ENCODE results near the gene NAA10. TPM values are rescaled to one million over a fixed set of nuclear protein-coding genes. Genes with fewer than 3 reads are reported as not detected.

Gene NAA10
- 149 and 176 TPM in 2 replicates for total RNA-seq

GRCh38 chrX:153934762-153935325, at the start of gene NAA10:
TSS of gene NAA10 (minus strand) at chrX:153935037. CDS start at chrX:153934904, 133 bp downstream.

DNA sequence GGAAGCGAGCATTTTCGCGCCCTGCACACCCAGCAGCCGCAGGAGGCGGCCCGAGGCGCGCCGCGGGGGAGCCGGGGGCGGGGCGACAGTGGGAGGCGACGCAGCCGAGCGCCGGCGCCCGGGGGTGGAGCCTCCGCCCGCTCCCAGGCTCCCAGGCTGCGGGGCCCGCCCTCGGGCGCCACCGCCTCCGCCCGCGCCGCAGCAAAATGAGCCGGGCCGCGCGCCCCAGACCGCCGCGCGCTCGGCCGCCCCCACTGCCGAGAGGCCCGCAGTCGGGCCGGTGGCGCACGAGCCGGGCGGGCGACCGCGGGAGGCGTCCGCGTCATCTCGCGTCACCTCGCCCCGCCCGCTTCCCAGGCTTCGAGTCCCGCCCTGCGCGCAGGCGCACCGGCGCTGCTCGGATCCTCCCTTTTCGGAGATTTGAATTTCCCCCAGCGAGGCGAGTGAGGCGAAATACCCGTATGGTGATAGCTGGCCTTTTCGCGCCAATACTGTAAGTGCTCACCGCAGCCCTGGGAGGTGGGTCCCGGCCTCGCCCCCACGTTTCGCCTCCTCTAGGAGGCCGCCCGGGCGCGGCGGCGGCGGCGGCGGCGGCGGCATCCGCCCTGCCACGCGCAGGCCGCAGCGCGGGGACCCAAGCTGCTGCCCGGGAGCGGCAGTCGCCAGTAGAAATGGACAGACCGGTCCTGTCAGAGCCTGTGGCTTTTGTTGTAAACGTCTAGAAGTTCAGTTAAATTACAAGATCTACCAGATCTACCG, 37.7 kb upstream of the NAA10 start, which contains the start of gene TMEM187:
Gene TMEM187 (plus strand): TSS at position 387 of the 759 bp plus-strand sequence. CDS start 9,309 bp downstream, outside the sequence.

DNA sequence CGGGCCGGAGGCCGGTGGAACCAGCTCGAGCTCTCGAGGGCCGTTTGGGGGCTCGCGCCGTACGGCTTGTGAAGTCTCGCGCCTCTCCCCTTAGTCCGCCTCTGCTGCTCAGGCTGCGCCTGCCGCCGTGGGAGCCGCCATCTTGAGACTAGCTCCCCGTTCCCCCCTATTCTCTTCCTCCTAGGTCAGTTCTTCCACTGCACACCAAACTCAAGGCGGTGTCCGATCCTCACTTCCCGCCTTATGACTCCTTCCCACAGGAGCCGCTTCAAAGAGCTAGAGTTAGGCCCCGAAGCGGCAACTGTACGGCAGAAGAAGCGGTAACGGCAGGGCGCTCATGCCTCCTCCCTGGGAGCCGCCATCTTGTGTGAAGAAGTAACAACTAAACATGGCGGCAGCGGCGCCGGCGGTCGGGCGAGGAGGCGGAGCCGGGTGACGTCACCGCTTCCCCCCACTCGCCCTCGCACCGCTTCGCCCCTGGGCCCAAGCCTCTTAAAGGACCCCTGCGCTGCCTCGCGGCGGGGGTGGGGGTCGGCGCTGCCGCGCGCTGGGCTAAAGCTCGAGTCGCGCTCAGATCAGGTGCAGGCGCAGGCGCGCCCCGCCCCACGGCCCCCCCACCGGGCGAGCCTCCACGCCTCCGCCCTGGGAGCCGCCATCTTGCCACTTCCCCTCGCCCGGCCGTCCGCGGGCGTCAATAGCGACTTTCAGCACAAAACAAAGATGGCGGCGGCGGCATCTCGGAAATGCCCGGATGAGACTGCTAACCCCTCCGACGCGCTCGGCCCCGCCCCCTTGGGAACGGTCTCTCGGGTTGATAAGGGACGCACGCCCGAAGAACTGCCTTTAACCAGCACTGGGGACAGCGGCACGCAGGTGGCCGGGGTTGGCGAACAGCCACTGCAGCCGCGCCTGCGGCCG, 36.9 kb upstream of the NAA10 start, which contains the start of gene HCFC1:
Gene HCFC1 (minus strand): TSS at position 369 of the 918 bp plus-strand sequence. CDS start 978 bp downstream, outside the sequence.

GRCh38 chrX:153944140-153944799, 9.4 kb upstream of the NAA10 start, which contains the start of gene RENBP:
TSS of gene RENBP (minus strand) at chrX:153944643. CDS start at chrX:153944610, 33 bp downstream.

DNA sequence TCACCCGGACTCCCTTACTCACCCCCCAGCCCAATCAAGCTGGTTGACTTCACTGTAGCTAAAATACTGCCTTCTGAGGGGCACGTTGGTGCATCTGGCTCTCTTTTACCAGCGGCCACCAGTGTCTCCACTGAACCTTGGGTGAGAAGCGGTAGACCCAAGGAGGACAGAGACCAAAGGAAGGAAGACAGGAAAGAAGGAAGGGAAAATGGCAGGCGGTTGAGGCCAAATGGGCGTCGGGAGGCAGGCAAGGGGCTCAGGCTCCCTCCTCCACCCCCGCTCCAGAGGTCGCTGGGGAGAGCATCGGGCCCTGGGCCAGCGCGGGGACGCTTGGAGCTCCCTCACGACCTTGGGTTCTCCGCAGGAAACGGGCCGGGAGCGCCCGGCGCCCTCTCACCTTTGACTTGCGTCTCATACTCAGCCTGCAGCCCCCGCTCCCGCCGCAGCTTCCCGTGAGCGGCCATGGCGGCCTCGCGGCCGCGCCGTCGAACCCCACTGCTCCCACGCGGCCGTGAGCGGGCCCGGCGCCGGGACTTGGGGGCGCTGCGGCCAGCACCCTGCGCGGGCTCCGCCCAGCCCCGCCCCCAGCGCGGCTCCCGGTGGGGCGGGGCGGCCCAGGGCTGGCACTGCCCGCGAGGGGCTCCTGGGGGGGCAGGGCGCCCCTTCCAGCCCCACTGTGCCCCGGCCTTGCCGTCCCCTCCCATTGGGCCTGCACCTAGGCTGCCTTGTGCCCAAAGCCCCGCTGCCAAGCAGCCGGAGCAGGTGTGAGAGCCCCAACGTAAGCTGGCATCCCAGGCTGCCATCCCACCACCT, 8.9 kb downstream of the NAA10 start, which contains the start of gene ARHGAP4:
Gene ARHGAP4 (minus strand): TSS at position 526 of the 813 bp plus-strand sequence. CDS start 62 bp downstream, at position 464.

DNA sequence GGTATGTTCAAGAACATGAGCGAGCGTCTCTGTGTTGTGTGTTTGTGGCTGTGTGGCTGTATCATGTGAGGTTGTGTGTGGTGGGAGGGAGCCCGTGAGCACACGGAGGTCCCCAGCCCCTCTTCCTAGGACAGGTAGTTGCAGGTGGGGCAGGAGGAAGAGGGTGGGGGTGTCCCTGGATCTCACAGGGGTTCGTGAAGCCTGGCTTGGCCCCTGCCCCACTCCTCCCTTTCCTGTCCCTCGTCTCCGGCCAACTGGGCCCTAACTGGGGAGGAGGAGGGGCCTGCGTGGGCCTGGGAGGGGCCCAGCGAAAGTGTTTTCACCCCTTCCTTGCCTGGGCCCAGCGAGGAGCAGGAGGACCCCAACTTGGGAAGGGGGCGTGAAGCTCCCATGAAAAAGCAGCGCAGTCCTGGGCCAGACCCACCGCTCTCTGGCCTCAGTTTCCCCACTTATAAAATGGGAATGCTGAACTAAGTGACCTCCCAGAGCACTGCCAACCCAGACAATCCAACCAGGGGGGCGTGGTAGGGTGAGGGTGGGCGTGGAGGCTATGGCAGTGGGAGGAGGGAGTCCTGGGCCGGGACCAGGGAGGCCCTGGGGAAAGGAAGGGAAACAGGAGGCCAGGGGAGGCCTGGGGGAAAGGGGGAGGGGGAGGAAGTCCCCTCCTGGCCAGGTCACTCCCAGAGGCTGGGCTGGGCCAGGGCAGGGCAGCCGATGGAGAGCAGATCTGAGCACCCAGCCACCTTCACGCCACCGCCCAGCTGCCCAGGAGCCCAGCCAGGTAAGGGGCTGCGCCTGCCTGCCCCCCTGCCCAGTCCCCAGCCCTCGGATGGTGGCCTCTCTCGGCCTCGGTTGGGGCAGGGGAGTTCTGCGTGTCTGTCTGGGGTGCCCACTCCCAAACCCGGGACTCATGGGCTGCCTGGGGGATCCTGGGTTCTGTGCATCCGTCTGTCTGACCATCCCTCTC, 30.6 kb downstream of the NAA10 start, which contains the start of gene AVPR2:
Gene AVPR2 (plus strand): TSS at position 683 of the 967 bp plus-strand sequence. CDS start 473 bp downstream, outside the sequence.

GRCh38 chrX:153885968-153886903, 48.6 kb downstream of the NAA10 start, which contains the start of gene L1CAM:
TSS of gene L1CAM (minus strand) at chrX:153886173. CDS start at chrX:153875836, 10,337 bp downstream.

Other genes with a start within 250 kb of the NAA10 start
- gene SLC6A8, start 247.1 kb downstream of the NAA10 start, total RNA-seq, result 47.9 and 56.6 TPM in 2 replicates
- gene BCAP31, start 210.7 kb downstream of the NAA10 start, total RNA-seq, result 164 and 185 TPM in 2 replicates
- 3.3 and 4.5 TPM in 2 replicates for gene ABCD1, start 210.2 kb downstream of the NAA10 start, total RNA-seq
- 7.3 and 9.0 TPM in 2 replicates for gene PLXNB3, start 170.8 kb downstream of the NAA10 start, total RNA-seq
- 0.07 TPM in 1 of 2 replicates, not detected in the other for gene SRPK3, start 154.0 kb downstream of the NAA10 start, total RNA-seq
- 65.0 and 70.2 TPM in 2 replicates for gene IDH3G, start 140.7 kb downstream of the NAA10 start, total RNA-seq
- 129 and 259 TPM in 2 replicates for gene SSR4, start 140.4 kb downstream of the NAA10 start, total RNA-seq
- gene PDZD4, start 104.5 kb downstream of the NAA10 start, total RNA-seq, result 0.14 TPM in 1 of 2 replicates, not detected in the other
- gene L1CAM, start 48.9 kb downstream of the NAA10 start, total RNA-seq, result 1.3 and 1.6 TPM in 2 replicates
- not detected in 2 replicates for gene AVPR2, start 30.4 kb downstream of the NAA10 start, total RNA-seq
- gene ARHGAP4, start 8.8 kb downstream of the NAA10 start, total RNA-seq, result 1.2 and 7.0 TPM in 2 replicates
- 0.09 and 0.21 TPM in 2 replicates for gene RENBP, start 9.6 kb upstream of the NAA10 start, total RNA-seq
- 35.4 and 50.1 TPM in 2 replicates for gene HCFC1, start 36.8 kb upstream of the NAA10 start, total RNA-seq
- 10.3 and 12.4 TPM in 2 replicates for gene TMEM187, start 37.7 kb upstream of the NAA10 start, total RNA-seq
- 104 and 110 TPM in 2 replicates for gene IRAK1, start 84.9 kb upstream of the NAA10 start, total RNA-seq
- gene MECP2, start 162.7 kb upstream of the NAA10 start, total RNA-seq, result 18.2 and 25.4 TPM in 2 replicates
- gene OPN1LW, start 209.2 kb upstream of the NAA10 start, total RNA-seq, result not detected in 2 replicates
- not detected in 2 replicates for gene OPN1MW, start 247.6 kb upstream of the NAA10 start, total RNA-seq